ENCODE results near the gene TBX2.
A peak's percentile ranks its signal among the peaks of the same experiment; 100 is the strongest.
"Not testable (repeated sequence)": the region's sequence is repeated elsewhere in the genome, so short reads cannot be mapped to it uniquely, and the experiment has no call there.

TBX2 gene

DNA sequence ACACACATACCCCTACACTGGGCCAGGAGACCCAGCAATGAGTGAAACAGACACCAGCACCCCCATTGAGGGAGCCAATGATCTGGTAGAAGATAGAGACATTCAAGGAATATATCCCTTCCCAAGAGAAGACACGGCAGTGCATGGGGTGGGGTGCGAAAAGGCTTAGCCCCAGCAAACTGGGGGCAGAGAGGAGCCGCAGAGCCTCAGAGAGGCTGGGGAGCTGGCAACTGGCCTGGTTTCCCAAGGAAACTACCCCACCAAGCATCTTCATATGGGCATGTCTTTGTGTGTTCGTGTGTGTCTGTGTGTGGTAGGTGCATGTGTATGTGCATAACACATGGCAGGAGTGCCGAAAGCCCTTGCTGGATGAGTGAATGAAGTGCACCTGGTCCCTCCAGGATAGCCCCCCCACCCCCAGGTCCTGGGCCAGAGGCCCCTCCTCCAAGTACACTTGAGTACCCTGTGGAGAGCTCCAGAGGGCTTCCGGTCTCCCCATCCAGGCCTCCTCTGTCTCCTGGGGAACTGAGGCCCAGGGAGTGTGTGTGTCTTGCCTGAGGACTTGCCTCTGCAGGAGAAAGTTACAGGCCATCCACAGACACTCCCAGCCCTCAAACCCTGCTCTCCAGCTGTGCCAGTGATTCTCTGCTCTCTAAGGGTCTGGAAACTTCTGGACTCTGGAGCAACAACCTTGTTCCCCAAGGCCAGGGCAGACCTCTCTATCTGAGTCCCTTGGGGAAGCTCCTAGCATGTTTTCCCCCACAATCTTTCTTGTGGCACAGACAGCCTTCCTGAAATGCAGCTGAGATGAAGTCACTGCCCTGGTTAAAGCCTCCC is 15.9 kb downstream of the TBX2 start:
- no peak for DNase-seq

DNA sequence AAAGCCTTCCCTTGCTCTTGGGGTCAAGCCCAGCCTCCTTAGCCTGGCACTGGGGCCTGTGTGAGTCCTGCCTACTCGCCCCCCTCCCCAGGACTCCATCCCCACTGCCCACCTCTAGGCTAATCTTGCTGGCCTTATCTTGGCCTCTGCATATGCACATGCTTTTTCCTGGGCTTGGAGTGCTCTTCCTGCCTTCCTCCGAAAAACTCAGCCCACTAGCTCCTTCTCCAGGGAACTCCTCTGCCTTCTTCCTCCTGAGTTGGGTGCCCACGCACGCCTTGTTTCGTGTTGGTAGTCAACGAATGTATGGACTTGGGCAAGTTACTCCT is 16.5 kb downstream of the TBX2 start:
- no peak for DNase-seq

DNA sequence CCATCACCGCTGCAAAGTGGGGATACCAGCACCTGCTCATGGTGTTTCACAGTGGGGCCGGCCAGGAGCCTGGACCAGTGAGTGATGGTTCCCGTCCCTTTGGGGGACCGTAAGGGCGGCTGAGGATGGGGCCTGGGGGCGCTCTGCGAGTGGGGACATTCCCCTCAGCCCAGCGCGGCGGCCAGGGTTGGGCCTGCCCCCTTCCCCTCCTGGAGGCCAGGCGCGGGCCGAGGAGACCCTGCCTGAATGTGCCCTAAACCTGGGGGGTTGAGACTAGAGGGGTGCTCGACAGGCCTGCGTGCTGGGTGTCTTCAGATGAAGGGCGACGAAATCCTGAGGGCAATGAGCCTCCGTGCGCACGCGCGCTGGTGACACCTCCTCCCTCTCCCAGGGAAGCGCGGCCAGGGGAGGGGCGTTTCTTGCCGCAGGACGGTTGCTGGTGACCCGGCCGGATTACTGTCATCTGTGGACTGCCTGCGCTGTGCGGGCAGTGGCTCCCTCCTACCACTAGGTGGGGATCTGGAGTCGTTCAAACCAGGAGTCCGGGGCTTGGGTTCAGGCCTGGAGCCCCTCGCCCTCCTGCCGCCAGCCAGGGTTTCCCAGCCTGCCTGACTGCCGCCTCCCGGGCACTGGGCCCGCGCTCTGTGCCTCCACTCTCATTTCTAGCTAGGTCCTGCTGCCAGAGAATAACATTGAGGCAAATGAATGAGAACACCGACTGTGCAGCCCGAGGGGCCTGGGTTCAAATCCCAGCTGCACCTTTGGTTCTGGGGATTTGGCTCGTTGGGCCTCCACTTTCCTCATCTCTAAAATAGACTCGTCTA is 17.1 kb downstream of the TBX2 start:
- peak; percentile 87 for DNase-seq

- DNase-seq, result peak; percentile 34
Measured at GRCh38 chr17:61418449-61418848, 18.8 kb downstream of the TBX2 start.

DNA sequence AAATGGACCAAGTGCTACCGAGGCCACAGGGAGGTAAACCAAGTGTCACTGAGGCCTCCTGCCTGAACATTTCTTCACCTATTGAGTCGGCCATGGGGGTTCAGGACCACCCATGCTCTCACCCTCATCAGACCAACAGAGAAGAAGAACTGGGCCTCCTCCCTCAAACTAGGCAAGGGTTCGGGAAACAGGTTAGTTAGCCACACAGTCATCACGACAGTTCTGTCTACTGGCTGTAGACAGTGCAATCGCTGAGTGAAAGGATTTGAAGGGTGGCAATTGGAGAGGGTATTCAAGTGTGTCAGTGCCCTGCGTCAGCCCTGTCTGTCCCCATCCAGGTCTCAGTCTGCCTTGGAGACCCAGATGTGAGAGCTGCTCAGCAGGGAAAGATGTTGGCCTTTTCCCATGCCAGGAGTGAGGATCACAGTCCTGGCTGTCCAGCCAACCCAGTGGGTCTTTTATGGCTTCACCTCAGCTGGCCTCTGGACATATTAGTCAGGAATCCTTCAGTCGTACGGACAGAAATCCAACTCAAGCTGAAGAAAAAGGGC is 19.9 kb downstream of the TBX2 start:
- DNase-seq, result no peak

- DNase-seq, result no peak
Measured at GRCh38 chr17:61420052-61420451, 20.4 kb downstream of the TBX2 start.

- no peak for DNase-seq
Measured at GRCh38 chr17:61420745-61421398, 21.2 kb downstream of the TBX2 start.

GRCh38 chr17:61421460-61421859 is 21.8 kb downstream of the TBX2 start:
- DNase-seq, result no peak

GRCh38 chr17:61422116-61422799 is 22.6 kb downstream of the TBX2 start:
- no peak for DNase-seq

DNA sequence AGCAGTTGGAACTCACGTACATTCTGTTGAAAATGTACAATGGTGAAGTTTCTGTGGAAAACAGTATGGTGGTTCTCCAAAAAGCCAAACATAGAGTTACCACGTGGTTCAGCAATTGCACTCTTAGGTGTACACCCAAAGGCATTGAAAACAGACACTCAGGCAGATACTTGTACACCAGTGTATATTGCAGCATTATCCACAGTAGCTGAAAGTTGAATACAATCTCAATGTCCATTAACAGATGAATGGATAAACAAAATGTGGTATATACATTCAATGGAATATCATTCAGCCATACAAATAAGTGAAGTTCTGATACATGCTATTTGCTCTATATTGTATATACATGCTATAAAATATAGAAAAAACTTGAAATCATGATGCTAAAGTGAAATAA is 23.2 kb downstream of the TBX2 start:
- DNase-seq, result no peak

DNA sequence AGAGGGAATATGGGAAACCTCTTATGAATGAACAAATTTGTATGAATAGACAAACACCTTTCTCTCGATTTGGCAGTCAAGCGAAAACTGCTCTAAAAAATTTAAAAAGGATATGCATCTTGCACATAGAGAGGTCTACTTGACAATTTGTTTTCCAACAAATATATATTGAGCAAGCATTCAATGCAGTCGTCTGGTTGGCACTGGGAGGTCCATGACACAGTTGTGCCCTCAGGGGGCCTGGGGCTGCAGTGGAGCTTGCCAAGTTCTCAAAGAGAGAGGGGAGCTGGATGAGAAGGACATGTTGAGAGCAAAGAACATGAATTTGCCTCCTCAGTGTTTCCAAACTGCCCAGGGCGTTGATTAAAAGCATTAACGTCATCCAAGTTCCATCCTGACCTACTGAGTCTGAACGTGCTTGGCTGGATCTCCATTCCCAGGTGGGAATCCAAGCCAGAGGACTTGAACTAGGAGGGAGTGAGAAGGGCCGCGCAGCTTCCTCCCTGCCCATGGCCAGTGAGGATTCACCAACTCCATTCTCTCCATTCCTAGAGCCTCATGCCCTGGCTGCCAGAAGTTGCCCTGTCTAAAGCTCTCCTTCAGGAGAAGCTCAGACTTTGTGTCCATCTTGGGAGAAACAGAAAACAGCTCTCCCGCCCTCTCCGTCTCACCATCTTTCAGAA is 24.5 kb downstream of the TBX2 start:
- DNase-seq, result no peak

DNA sequence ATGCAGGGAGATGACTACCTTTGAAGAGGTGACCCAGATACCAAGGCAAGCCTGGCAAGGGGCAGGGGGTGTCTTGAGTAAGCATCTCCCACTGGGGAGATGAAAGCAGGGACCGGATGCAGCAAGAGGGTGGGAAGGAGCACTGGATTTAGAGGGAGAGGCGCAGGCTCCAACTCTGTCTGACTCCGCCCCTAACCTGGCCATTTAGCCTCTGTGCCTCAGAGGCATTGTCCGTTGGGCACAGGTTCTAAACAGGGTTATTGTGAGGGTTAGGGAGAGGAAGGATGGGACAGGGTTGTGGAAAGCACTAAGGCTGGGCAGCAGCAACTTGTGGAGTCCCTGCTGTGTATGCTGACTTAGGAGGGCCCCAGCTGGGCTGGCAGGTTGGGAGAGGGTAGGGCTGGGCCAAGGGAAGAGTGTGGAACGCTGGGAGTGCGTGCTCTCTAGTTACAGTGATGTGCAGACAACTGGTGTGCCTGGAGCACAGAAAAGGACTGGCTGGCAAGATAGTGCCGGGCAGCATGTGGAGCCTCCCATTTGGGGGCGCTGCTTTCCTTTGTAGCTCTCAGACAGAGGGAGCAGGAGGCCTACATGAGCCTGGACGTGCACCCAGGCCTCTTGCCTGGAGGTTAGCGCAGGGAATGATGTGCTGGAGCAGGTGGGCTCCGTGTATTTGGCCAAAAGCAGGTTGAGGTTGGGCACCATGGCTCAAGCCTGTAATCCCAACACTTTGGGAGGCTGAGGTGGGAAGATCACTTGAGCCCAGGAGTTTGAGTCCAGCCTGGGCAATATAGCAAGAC is 26.2 kb downstream of the TBX2 start:
- DNase-seq, result no peak

DNA sequence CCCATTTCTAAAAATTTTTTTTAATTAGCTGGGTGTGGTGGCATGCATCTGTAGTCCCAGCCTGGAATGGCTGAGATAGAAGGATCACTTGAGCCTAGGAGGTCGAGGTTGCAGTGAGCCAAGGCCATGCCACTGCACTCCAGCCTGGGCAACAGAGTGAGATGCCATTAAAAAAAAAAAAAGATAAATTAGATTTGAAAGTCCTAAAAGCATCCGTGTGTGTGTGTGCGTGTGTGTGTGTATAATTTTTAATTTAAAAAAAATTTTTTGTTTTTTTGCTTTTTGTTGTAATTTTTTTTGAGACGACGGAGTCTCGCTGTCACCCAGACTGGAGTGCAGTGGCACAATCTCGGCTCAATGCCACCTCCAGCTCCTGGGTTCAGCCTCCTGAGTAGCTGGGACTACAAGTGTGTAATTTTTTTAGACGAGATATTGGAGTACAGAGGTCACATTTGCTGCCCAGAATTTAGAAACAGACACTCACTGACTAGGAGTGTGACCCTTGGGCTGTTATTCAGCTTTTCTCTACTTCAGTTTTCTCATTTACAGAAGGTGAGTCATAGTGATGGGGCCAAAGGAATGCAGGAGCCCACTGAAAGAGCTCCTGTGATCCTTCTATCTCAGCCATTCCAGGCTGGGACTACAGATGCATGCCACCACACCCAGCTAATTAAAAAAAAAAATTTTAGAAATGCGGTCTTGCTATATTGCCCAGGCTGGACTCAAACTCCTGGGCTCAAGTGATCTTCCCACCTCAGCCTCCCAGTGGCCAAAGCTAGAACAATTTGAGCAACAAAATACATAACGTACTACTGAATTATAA is 27.1 kb downstream of the TBX2 start:
- no peak for DNase-seq

DNA sequence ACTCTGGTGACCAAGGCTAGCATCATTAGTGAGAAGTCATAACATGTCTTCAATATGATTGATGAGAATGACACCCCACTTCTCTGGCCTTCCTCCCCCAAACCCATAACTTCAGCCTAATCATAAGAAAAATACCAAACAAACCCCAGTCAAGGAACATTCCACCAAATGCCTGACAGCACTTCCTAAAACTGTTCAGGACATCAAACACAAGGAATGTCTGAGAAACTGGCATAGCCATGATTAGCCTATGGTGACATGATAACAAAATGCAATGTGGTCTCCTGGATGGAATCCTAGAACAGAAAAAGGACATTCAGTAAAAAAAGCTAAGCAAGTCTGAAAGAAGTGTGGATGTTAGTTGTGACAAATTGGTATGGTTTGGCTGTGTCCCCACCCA is 27.9 kb downstream of the TBX2 start:
- no peak for DNase-seq

DNA sequence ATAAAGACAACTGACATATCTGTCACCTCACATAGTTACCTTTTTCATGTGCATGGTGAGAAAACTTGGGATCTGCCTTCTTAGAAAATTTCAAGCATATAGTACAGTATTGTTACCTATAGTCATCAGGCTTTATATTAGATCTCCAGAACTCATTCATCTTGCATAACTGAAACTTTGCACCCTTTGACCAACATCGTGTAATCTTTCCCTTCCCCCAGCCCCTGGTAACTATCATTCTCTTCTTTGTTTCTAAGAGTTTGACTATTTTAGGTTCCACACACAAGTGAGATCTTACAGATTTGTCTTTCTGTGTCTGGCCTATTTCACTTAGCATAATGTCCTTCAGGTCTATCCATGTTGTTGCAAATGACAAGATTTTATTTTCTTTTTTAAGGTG is 29.6 kb downstream of the TBX2 start:
- DNase-seq, result no peak

GRCh38 chr17:61429831-61430230 is 30.2 kb downstream of the TBX2 start:
- DNase-seq, result not testable (repeated sequence)

- DNase-seq, result no peak
Measured at GRCh38 chr17:61431594-61432311, 32.1 kb downstream of the TBX2 start.

DNA sequence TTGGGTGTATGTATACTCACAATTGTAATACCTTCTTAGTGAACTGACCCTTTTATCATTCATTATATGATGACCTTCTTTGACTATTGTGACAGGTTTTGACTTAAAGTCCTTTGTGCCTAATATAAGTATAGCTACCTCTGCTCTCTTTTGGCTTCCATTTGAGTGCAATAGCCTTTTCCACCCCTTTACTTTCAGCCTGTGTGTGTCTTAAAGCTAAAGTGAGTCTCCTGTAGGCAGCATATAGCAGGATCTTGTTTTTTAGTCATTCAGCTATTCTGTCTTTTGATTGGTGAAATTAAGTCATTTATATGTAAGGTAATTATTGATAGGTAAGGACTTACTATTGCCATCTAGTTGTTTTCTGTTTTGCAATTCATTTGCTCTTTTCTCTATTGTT is 36.6 kb downstream of the TBX2 start:
- no peak for DNase-seq

GRCh38 chr17:61436995-61437704 is 37.5 kb downstream of the TBX2 start:
- no peak for DNase-seq
